HPDE6-E6E7 (cell line): ENCODE data around the gene COMMD1.
A peak's percentile ranks its signal among the peaks of the same experiment; 100 is the strongest.
"Not testable (repeated sequence)": the region's sequence is repeated elsewhere in the genome, so short reads cannot be mapped to it uniquely, and the experiment has no call there.

ENCODE experiments used
- DNase-seq: peaks from one replicate; pipeline ENCODE4 v3.0.0; 2011; ENCODE audit warnings: missing footprints; ENCODE audit errors: extremely low spot score

Gene COMMD1

GRCh38 chr2:62016957-62017356, 111.5 kb downstream of the COMMD1 start:
- no peak for DNase-seq

GRCh38 chr2:62029910-62030309, 124.4 kb downstream of the COMMD1 start:
- no peak for DNase-seq

- DNase-seq: no peak
Measured at GRCh38 chr2:62030902-62031301, 125.4 kb downstream of the COMMD1 start.

- DNase-seq: no peak
Measured at GRCh38 chr2:62032096-62032495, 126.6 kb downstream of the COMMD1 start.

GRCh38 chr2:62034715-62035114, 129.2 kb downstream of the COMMD1 start:
- no peak for DNase-seq

- DNase-seq: no peak
Measured at GRCh38 chr2:62036229-62036628, 130.8 kb downstream of the COMMD1 start.

GRCh38 chr2:62036761-62037250, 131.3 kb downstream of the COMMD1 start:
- DNase-seq: no peak

GRCh38 chr2:62038975-62039771, 133.7 kb downstream of the COMMD1 start:
- peak; percentile 15 for DNase-seq

GRCh38 chr2:62040926-62041325, 135.5 kb downstream of the COMMD1 start:
- no peak for DNase-seq

GRCh38 chr2:62041701-62042385, 136.4 kb downstream of the COMMD1 start:
- not testable (repeated sequence) for DNase-seq

GRCh38 chr2:62042400-62042799, 136.9 kb downstream of the COMMD1 start:
- no peak for DNase-seq

GRCh38 chr2:62042944-62043343, 137.5 kb downstream of the COMMD1 start:
- peak; percentile 56 for DNase-seq

GRCh38 chr2:62045017-62045543, 139.6 kb downstream of the COMMD1 start:
- no peak for DNase-seq

- DNase-seq: no peak
Measured at GRCh38 chr2:62046141-62046540, 140.7 kb downstream of the COMMD1 start.

- DNase-seq: no peak
Measured at GRCh38 chr2:62050456-62051045, 145.1 kb downstream of the COMMD1 start.

- no peak for DNase-seq
Measured at GRCh38 chr2:62054029-62054791, 148.7 kb downstream of the COMMD1 start.

- DNase-seq: no peak
Measured at GRCh38 chr2:62054916-62055450, 149.5 kb downstream of the COMMD1 start.

GRCh38 chr2:62055724-62056336, 150.4 kb downstream of the COMMD1 start:
- no peak for DNase-seq

- no peak for DNase-seq
Measured at GRCh38 chr2:62056341-62056740, 150.9 kb downstream of the COMMD1 start.

GRCh38 chr2:62065243-62065642, 159.8 kb downstream of the COMMD1 start:
- DNase-seq: no peak

GRCh38 chr2:62071126-62071598, 165.7 kb downstream of the COMMD1 start:
- no peak for DNase-seq
